Ishikawa (cell line): ENCODE measurements around the gene BIK.

Source experiments
- CEBPB ChIP-seq: IDR thresholded peaks from 2 replicates; pipeline ENCODE4 v1.6.1; 2012
- CREB1 ChIP-seq: IDR thresholded peaks from 2 replicates; pipeline ENCODE4 v1.6.1; 2012; ENCODE audit warnings: low read depth
- EP300 ChIP-seq: IDR thresholded peaks from 2 replicates; pipeline ENCODE4 v1.6.1; 2012; ENCODE audit warnings: borderline replicate concordance
- FOXM1 ChIP-seq: IDR thresholded peaks from 2 replicates; pipeline ENCODE4 v1.6.1; 2012; ENCODE audit warnings: low read depth, borderline replicate concordance
- MAX ChIP-seq: IDR thresholded peaks from 2 replicates; pipeline ENCODE4 v1.6.1; 2012
- REST ChIP-seq: IDR thresholded peaks from 2 replicates; pipeline ENCODE4 v1.6.1; 2012; ENCODE audit warnings: low read depth, mild to moderate bottlenecking
- TAF1 ChIP-seq: IDR thresholded peaks from 2 replicates; pipeline ENCODE4 v1.6.1; 2012; ENCODE audit warnings: low read depth, mild to moderate bottlenecking
- USF1 ChIP-seq: IDR thresholded peaks from 2 replicates; pipeline ENCODE4 v1.6.1; 2012
- YY1 ChIP-seq: IDR thresholded peaks from 2 replicates; pipeline ENCODE4 v1.6.1; 2012; ENCODE audit warnings: low read depth
- ZBTB7A ChIP-seq: IDR thresholded peaks from 2 replicates; pipeline ENCODE4 v1.6.1; 2012; ENCODE audit warnings: low read depth

GRCh38 chr22:43066134-43066533 is 44.4 kb upstream of the BIK start:
- TF ChIP-seq CREB1 (no peak), FOXM1 (no peak), REST (no peak), ZBTB7A (no peak), TAF1 (no peak), CEBPB (no peak), MAX (no peak), USF1 (no peak), YY1 (no peak), EP300 (no peak)
